Epithelial cell of proximal tubule (primary cell): ENCODE measurements around the gene SCNN1A. TPM values are rescaled to one million over a fixed set of nuclear protein-coding genes. Genes with fewer than 3 reads are reported as not detected.

Source experiments
- DNase-seq: peaks from one replicate; pipeline ENCODE4 v3.0.0-alpha.2; 2011; ENCODE audit warnings: low read depth
- H3K4me3 ChIP-seq: 2 replicates; pipeline ENCODE4 v1.5.1; 2011; ENCODE audit warnings: low read depth, mild to moderate bottlenecking, low read length
- CTCF ChIP-seq: conservative IDR thresholded peaks from 2 replicates; pipeline ENCODE4 v1.5.1; 2012; ENCODE audit warnings: low read depth, mild to moderate bottlenecking, low read length
- total RNA-seq: library from RNA; depleted of rRNA; stranded (reverse); fragments of >200 nt; gene quantifications from 2 replicates; pipeline ENCODE4 v1.2.3, GENCODE V29; 2015

The SCNN1A gene
- total RNA-seq, 1 donor from 2014 or later = 52.2 TPM

GRCh38 chr12:6306599-6307220, 68.7 kb downstream of the SCNN1A start:
- no peak for DNase-seq
- TF ChIP-seq CTCF = no peak
- no peak overlapping the region for H3K4me3 ChIP-seq

- TF ChIP-seq CTCF = no peak
- DNase-seq = no peak
- H3K4me3 ChIP-seq = no peak overlapping the region
Measured at GRCh38 chr12:6306151-6306550, 69.2 kb downstream of the SCNN1A start.

DNA sequence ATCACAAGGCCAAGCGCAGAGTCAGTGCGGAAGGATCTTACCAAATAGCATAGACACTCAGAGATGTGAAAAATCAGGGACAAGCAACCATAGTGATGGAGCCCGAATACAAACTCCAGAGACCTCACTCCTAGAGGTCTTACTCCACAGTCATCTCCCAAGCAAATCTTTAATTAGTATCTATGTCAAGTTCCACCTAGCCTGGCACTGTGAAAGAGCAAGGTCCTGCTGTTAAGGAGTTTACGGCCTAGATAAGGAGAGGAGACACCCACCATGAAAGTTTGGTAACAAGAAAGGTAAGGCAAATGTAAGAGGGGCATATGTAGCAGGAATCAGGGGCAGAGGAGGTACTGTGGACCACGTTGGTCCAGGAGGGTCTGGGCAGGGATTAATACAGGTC, 72.3 kb downstream of the SCNN1A start:
- H3K4me3 ChIP-seq = no peak overlapping the region
- TF ChIP-seq CTCF = no peak
- no peak for DNase-seq

DNA sequence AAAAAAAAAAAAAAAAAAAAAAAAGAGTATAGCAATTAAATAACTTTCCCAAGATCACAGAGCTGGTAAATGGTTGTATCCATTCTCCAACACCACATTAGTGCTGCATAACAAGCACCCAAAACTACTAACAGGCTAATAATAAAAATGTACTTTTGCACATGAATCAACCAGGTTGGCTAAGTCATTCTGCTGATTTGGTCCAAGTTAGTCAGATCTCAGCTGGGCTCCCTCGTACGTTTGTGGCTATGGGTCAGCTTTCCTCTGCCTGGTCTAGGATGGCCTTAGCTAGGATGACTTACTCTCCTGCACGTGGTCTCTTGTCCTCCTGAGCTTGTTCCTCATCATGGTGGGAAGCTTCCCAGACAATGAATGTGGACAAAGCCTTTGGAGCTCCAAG, 72.7 kb downstream of the SCNN1A start:
- no peak for DNase-seq
- no peak for TF ChIP-seq CTCF
- no peak overlapping the region for H3K4me3 ChIP-seq

DNA sequence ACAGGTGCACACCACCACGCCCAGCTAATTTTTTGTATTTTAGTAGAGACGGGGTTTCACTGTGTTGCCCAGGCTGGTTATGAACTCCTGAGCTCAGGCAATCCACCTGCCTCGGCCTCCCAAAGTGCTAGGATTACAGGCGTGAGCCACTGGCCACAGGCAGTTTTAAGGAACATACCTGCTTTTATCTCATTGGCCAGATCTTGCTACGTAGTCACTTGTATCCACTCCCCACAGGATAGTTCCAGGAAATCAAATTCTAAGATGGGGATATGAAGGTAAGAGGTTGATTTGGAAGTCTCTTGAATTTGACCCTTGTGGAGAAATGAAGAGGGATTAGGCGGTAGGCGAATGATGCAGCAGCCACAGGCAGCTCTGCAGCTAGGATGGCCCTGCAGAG, 73.6 kb downstream of the SCNN1A start:
- no peak for DNase-seq
- no peak overlapping the region for H3K4me3 ChIP-seq
- TF ChIP-seq CTCF = no peak

GRCh38 chr12:6297170-6297569, 78.2 kb downstream of the SCNN1A start:
- no peak for DNase-seq
- no peak overlapping the region for H3K4me3 ChIP-seq
- no peak for TF ChIP-seq CTCF

Other genes starting within 250 kb of the SCNN1A start
- gene CD9, start 175.2 kb downstream of the SCNN1A start, total RNA-seq = 284 and 346 TPM in 2 replicates
- 3.5 and 9.6 TPM in 2 replicates for gene PLEKHG6, start 64.9 kb downstream of the SCNN1A start, total RNA-seq
- gene TNFRSF1A, start 33.5 kb downstream of the SCNN1A start, total RNA-seq = 163 and 186 TPM in 2 replicates
- gene LTBR, start 8.6 kb upstream of the SCNN1A start, total RNA-seq = 108 and 152 TPM in 2 replicates
- gene CD27, start 69.4 kb upstream of the SCNN1A start, total RNA-seq = not detected in 2 replicates
- gene TAPBPL, start 76.5 kb upstream of the SCNN1A start, total RNA-seq = 6.5 and 17.0 TPM in 2 replicates
- gene VAMP1, start 95.1 kb upstream of the SCNN1A start, total RNA-seq = 2.0 and 2.6 TPM in 2 replicates
- 132 and 156 TPM in 2 replicates for gene MRPL51, start 117.7 kb upstream of the SCNN1A start, total RNA-seq
- 74.8 and 109 TPM in 2 replicates for gene NCAPD2, start 118.5 kb upstream of the SCNN1A start, total RNA-seq
- gene GAPDH, start 159.0 kb upstream of the SCNN1A start, total RNA-seq = 6,260 and 7,673 TPM in 2 replicates
- 7.5 and 11.3 TPM in 2 replicates for gene IFFO1, start 180.5 kb upstream of the SCNN1A start, total RNA-seq
- 43.2 and 66.0 TPM in 2 replicates for gene NOP2, start 192.7 kb upstream of the SCNN1A start, total RNA-seq
- 242 and 346 TPM in 2 replicates for gene CHD4, start 231.8 kb upstream of the SCNN1A start, total RNA-seq